B cell (primary cell): Measurements from ENCODE around the gene SCN10A.

Source experiments
- EZH2 ChIP-seq: IDR thresholded peaks from 2 replicates; pipeline ENCODE4 v1.6.1; 2012; ENCODE audit warnings: borderline replicate concordance, low read depth, mild to moderate bottlenecking, moderate library complexity, low read length; ENCODE audit not compliant: insufficient read depth, poor library complexity, severe bottlenecking
- TF ChIP-seq, protein P1 (sequence below): fragments of 200-600 bp; IDR thresholded peaks from one replicate; pipeline ENCODE4 v1.8.0; 2022; ENCODE audit warnings: antibody characterized with exemption, mild to moderate bottlenecking

DNA sequence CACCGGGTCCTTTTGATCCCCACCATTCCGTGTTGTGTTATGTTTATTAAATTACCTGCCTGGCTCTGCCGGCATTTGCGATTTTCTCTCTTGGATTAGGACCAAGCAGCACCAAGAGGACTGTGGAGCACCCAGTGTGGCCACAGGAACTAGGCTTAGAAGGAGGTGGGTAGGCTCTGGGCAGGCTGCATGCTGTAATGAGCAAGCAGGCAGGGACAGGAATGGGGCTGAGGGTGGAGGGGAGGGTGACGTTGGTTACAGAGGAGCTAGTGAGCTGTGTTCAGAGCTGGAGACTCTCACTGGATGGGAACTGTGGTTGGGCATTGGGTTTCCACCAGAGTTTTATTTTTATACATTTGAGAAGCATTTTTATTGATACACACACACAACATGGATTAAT, 158.6 kb downstream of the SCN10A start:
- TF ChIP-seq, protein P1, sequence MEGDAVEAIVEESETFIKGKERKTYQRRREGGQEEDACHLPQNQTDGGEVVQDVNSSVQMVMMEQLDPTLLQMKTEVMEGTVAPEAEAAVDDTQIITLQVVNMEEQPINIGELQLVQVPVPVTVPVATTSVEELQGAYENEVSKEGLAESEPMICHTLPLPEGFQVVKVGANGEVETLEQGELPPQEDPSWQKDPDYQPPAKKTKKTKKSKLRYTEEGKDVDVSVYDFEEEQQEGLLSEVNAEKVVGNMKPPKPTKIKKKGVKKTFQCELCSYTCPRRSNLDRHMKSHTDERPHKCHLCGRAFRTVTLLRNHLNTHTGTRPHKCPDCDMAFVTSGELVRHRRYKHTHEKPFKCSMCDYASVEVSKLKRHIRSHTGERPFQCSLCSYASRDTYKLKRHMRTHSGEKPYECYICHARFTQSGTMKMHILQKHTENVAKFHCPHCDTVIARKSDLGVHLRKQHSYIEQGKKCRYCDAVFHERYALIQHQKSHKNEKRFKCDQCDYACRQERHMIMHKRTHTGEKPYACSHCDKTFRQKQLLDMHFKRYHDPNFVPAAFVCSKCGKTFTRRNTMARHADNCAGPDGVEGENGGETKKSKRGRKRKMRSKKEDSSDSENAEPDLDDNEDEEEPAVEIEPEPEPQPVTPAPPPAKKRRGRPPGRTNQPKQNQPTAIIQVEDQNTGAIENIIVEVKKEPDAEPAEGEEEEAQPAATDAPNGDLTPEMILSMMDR, result no peak
- TF ChIP-seq EZH2, result no peak
